Endothelial cell of umbilical vein (primary cell): ENCODE measurements around the gene PAX5.

Source experiments
- CTCF ChIP-seq, 2 donors: IDR thresholded peaks; 1 replicate in 1 of 2; 2 replicates in 1 of 2; pipeline ENCODE4 v1.5.1; 2011; ENCODE audit warnings: low read length in 2 of 2, mild to moderate bottlenecking in 2 of 2, moderate library complexity in 2 of 2, control low read depth in 1 of 2, inconsistent platforms in 1 of 2, low read depth in 1 of 2; ENCODE audit not compliant: insufficient read depth in 1 of 2; ENCODE audit errors: extremely low read depth in 1 of 2
- EZH2 ChIP-seq: IDR thresholded peaks from 2 replicates; pipeline ENCODE4 v1.6.1; 2012; ENCODE audit warnings: borderline replicate concordance, low read depth, mild to moderate bottlenecking, moderate library complexity, low read length, inconsistent platforms; ENCODE audit not compliant: severe bottlenecking
- GATA2 ChIP-seq: IDR thresholded peaks from 2 replicates; pipeline ENCODE4 v1.7.0; 2011; ENCODE audit warnings: low read depth, mild to moderate bottlenecking, moderate library complexity, mixed read lengths, low read length; ENCODE audit not compliant: insufficient read length, insufficient read depth
- MYC ChIP-seq: IDR thresholded peaks from one replicate; pipeline ENCODE4 v1.6.1; 2011; ENCODE audit warnings: mild to moderate bottlenecking, low read depth, low read length
- POLR2A ChIP-seq: IDR thresholded peaks from 2 replicates; pipeline ENCODE4 v1.6.1; 2012; ENCODE audit warnings: low read depth, mild to moderate bottlenecking, control low read depth, low read length
- POLR2AphosphoS5 ChIP-seq: IDR thresholded peaks from 2 replicates; pipeline ENCODE4 v1.6.1; 2012; ENCODE audit warnings: low read depth, mild to moderate bottlenecking, control low read depth, low read length, moderate library complexity; ENCODE audit not compliant: insufficient read depth

GRCh38 chr9:36794461-36794860 lies 239.6 kb downstream of the PAX5 start:
- TF ChIP-seq CTCF (IDR thresholded peaks at IDR 0.05; ENCODE audit: extremely low read depth in 1 of 2, insufficient read depth in 1 of 2, low read depth in 1 of 2, low read length in 2 of 2) (no peak), POLR2A (no peak), MYC (no peak), POLR2AphosphoS5 (no peak), EZH2 (no peak), GATA2 (no peak)
